HG02885 (cell line): ENCODE measurements around the gene ZNF22.
A peak's percentile ranks its signal among the peaks of the same experiment; 100 is the strongest.

Experiments
- ATAC-seq: cut with Tn5 transposase; IDR thresholded peaks from one replicate; pipeline ENCODE4 v1.9.1; 2021; ENCODE audit warnings: mild to moderate bottlenecking; ENCODE audit not compliant: unreplicated experiment, poor library complexity

Gene ZNF22

GRCh38 chr10:45000752-45001380 is at the start of gene ZNF22:
TSS of gene ZNF22 (plus strand) at chr10:45000923. CDS start at chr10:45003369, 2,446 bp downstream.
- peak; percentile 76 for ATAC-seq

- no peak for ATAC-seq
Observed at GRCh38 chr10:44951576-44952226, 49.0 kb upstream of the ZNF22 start.

- ATAC-seq, result no peak
Observed at GRCh38 chr10:44952779-44953231, 47.9 kb upstream of the ZNF22 start.

GRCh38 chr10:44954042-44954441 is 46.7 kb upstream of the ZNF22 start:
- no peak for ATAC-seq

- no peak for ATAC-seq
Observed at GRCh38 chr10:44954962-44955361, 45.8 kb upstream of the ZNF22 start.

GRCh38 chr10:44955413-44956070 is 45.2 kb upstream of the ZNF22 start:
- ATAC-seq, result no peak

- ATAC-seq, result no peak
Observed at GRCh38 chr10:44956226-44956625, 44.5 kb upstream of the ZNF22 start.

- no peak for ATAC-seq
Observed at GRCh38 chr10:44956717-44957706, 43.7 kb upstream of the ZNF22 start.

- no peak for ATAC-seq
Observed at GRCh38 chr10:44958196-44958897, 42.4 kb upstream of the ZNF22 start.

- no peak for ATAC-seq
Observed at GRCh38 chr10:44958898-44959246, 41.9 kb upstream of the ZNF22 start.

- ATAC-seq, result peak; percentile 96
Observed at GRCh38 chr10:44959247-44960087, 41.3 kb upstream of the ZNF22 start, which contains the start of gene RASSF4. TSS of gene RASSF4 (plus strand) at chr10:44959802. CDS start at chr10:44970203, 10,401 bp downstream.

GRCh38 chr10:44960088-44960460 is 40.6 kb upstream of the ZNF22 start:
- ATAC-seq, result no peak

- ATAC-seq, result no peak
Observed at GRCh38 chr10:44960482-44961229, 40.1 kb upstream of the ZNF22 start.

- no peak for ATAC-seq
Observed at GRCh38 chr10:44961230-44961571, 39.5 kb upstream of the ZNF22 start.

GRCh38 chr10:44961931-44962750 is 38.6 kb upstream of the ZNF22 start:
- ATAC-seq, result no peak

- ATAC-seq, result peak; percentile 23
Observed at GRCh38 chr10:44962870-44963738, 37.6 kb upstream of the ZNF22 start.
